RWPE1 (cell line): ENCODE data around the gene CHRM5.

ENCODE experiments used
- CTCF ChIA-PET: fragments of 350-600 bp; sonication (Branson Sonifier 250); formaldehyde crosslinking; extraction: SDS; loops from one replicate; lab custom pipeline; 2021; lab: Yijun Ruan, JAX
- POLR2A ChIA-PET: fragments of 400-600 bp; formaldehyde crosslinking; extraction: SDS; loops from one replicate; lab custom pipeline; 2020; ENCODE audit warnings: antibody characterized with exemption; ENCODE audit not compliant: low non-redundant PET; lab: Yijun Ruan, JAX
- DNase-seq: peaks from one replicate; pipeline ENCODE4 v3.0.0; 2012; ENCODE audit warnings: low spot score
- H3K27ac ChIP-seq: fragments of 450-650 bp; 2 replicates; pipeline ENCODE4 v1.5.1; 2017
- TF ChIP-seq, protein P1 (sequence below): fragments of 450-650 bp; conservative IDR thresholded peaks from 2 replicates; pipeline ENCODE4 v1.5.1; 2017; ENCODE audit warnings: low read depth, mild to moderate bottlenecking

CHRM5 gene

DNA sequence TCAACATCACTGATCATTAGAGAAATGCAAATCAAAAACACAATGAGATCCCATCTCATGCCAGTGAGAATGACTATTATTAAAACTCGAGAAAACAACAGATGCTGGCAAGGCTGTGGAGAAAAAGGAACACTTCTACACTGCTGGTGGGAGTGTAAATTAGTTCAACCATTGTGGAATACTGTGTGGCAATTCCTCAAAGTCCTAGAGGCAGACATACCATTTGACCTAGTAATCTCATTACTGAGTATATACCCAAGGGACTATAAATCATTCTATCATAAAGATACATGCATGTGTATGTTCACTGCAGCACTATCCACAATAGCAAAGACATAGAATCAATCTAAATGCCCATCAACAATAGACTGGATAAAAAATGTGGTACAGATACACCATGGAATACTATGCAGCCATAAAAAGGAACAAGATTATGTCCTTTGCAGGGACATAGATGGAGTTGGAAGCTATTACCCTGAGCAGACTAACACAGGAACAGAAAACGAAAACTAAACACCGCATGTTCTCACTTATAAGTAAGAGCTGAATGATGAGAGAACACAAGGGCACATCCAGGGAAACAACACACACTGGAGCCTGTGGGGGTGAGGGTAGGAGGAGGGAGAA, 85.9 kb downstream of the CHRM5 start:
- CTCF ChIA-PET = interaction anchor here (0.6 kb wide), 1 partner anchor 73 kb away, joined by 3 read pairs; no protein-coding TSS in a partner anchor
- no peak for DNase-seq
- H3K27ac ChIP-seq = no peak overlapping the region
- TF ChIP-seq, protein P1, sequence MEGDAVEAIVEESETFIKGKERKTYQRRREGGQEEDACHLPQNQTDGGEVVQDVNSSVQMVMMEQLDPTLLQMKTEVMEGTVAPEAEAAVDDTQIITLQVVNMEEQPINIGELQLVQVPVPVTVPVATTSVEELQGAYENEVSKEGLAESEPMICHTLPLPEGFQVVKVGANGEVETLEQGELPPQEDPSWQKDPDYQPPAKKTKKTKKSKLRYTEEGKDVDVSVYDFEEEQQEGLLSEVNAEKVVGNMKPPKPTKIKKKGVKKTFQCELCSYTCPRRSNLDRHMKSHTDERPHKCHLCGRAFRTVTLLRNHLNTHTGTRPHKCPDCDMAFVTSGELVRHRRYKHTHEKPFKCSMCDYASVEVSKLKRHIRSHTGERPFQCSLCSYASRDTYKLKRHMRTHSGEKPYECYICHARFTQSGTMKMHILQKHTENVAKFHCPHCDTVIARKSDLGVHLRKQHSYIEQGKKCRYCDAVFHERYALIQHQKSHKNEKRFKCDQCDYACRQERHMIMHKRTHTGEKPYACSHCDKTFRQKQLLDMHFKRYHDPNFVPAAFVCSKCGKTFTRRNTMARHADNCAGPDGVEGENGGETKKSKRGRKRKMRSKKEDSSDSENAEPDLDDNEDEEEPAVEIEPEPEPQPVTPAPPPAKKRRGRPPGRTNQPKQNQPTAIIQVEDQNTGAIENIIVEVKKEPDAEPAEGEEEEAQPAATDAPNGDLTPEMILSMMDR = no peak
- POLR2A ChIA-PET = no interaction called here

DNA sequence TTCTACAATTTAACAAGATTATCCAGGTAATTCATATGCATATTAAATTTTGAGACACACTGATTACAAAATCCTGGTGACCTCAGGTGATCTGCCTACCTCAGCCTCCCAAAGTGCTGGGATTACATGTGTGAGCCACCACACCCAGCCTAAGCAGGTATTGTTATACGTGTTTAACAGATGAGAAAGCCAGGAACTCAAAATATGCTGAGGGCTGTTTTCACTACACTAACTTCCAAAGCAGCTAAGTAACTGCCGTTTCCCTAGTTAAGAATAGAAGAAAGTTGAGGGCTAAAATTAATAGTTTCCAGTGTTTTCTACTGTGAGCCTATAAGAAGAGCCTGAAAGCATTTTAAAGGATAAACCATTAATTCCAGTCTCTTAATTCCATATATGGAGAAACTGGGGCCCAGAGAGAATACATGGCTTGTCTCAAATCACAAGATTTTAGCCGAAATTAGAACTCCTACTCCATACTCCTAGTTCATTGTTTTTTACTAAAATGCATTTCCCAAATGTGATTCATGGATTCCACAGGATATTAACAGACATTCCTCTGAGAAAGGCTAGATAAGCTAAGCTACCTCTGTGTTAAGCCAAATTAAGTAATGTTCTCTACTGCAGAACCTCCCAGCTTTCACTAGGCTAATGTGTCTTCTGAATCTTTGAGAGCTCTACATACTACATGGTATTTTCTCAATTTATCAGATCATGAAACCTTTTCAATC, 87.7 kb downstream of the CHRM5 start:
- CTCF ChIA-PET = no interaction called here
- TF ChIP-seq, protein P1 = no peak
- DNase-seq = no peak
- POLR2A ChIA-PET = no interaction called here
- H3K27ac ChIP-seq = no peak overlapping the region

DNA sequence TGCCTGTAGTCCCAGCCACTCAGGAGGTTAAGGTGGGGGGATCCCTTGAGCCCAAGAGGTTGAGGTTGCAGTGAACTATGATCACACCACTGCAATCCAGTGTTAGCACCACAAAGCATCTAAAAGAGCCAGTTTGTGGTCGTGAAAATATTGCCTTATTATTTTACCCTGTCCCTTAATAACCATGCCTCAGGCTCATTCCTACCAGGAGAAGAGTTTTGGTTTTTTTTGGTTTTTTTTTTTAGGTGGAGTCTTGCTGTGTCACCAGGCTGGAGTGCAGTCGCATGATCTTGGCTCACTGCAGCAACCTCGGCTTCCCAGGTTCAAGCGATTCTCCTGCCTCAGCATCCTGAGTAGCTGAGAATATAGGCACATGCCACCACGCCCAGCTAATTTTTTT, 88.6 kb downstream of the CHRM5 start:
- CTCF ChIA-PET = no interaction called here
- DNase-seq = no peak
- POLR2A ChIA-PET = no interaction called here
- H3K27ac ChIP-seq = no peak overlapping the region
- TF ChIP-seq, protein P1 = no peak

DNA sequence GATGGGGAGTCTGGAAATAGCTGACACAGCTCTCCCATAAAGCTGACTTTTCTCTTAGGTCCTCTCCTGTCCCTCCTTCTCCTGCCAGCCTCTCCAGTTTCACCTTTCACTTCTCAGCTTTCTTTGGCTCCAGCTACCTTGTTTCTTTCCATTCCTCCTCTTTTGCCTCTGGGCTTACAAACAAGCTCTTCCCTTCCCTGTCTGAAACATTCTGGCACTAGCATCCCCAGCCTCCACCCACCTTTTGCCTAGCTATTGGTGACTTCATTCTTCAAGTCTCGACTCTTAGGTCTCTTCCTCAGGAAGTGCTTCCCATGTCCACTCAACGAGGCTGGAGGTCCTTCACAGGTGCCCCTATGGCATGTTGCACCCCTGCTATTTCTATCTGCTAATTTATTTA, 91.2 kb downstream of the CHRM5 start:
- POLR2A ChIA-PET = no interaction called here
- no peak overlapping the region for H3K27ac ChIP-seq
- DNase-seq = no peak
- CTCF ChIA-PET = no interaction called here
- TF ChIP-seq, protein P1 = no peak

DNA sequence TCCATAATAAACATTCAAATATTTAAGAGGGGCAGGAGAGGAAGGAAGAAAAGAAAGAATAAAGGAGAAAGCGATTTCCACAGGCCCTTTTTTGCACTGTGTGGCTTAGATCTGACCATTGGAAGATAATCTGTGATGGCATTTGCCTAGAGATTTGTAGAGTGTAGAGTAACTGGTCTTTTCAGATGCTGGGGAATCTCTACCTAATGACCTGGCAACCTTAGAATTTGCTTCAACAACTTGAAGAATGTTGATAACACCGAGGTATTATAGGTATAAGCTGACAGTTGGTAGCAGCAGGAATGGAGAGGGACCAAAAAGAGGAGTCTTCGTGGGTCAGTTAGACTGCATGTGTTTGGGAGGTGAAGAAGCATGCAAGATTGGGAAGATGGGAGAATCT, 91.6 kb downstream of the CHRM5 start:
- ChIA-PET POLR2A (no interaction called here), CTCF (interaction anchor here (0.8 kb wide), 1 partner anchor 444 kb away, joined by 3 read pairs; no protein-coding TSS in a partner anchor)
- TF ChIP-seq, protein P1 = no peak
- H3K27ac ChIP-seq = no peak overlapping the region
- DNase-seq = no peak

DNA sequence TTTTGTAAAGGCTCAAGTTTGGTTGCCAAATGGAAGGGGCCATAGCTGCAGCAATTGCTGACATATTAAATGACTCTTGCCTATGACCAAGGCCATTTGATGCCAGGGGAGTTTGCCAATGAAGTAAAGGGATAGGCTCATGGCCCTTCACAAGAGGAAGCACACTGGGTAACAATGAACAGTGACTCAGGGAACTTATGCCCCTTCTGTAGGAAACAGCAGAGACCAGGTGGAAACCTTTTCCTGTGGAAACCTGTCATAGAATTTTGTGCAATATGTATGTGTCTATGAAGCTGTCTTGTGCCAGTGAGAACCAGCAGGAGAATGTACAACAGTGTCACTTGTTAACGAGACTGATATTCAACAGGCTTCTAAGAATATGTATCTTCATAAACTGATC, 96.1 kb downstream of the CHRM5 start:
- ChIA-PET CTCF (interaction anchor here (0.7 kb wide), 1 partner anchor 179 kb away, joined by 4 read pairs; no protein-coding TSS in a partner anchor), POLR2A (no interaction called here)
- no peak overlapping the region for H3K27ac ChIP-seq
- no peak for DNase-seq
- TF ChIP-seq, protein P1 = no peak
